K562 (cell line): ENCODE data around the gene ZCCHC24. TPM values are rescaled to one million over a fixed set of nuclear protein-coding genes. Genes with fewer than 3 reads are reported as not detected.

Experiments
- BCOR ChIP-seq: fragments of 450-650 bp; IDR thresholded peaks from 2 replicates; pipeline ENCODE4 v1.6.1; 2016
- DNMT1 ChIP-seq: fragments of 450-650 bp; IDR thresholded peaks from 2 replicates; pipeline ENCODE4 v1.6.1; 2016; ENCODE audit warnings: antibody characterized with exemption, mild to moderate bottlenecking
- EHMT2 ChIP-seq: fragments of 450-650 bp; IDR thresholded peaks from 2 replicates; pipeline ENCODE4 v1.6.1; 2018; ENCODE audit warnings: antibody characterized with exemption
- ELF4 ChIP-seq: fragments of 450-650 bp; formaldehyde crosslinking; IDR thresholded peaks from 2 replicates; pipeline ENCODE4 v1.4.0; 2022; ENCODE audit warnings: missing genetic modification characterization
- GATAD2B ChIP-seq: fragments of 450-650 bp; IDR thresholded peaks from 2 replicates; pipeline ENCODE4 v1.6.1; 2017; ENCODE audit warnings: mild to moderate bottlenecking, borderline replicate concordance
- HDAC1 ChIP-seq, 2 experiments: fragments of 450-650 bp; IDR thresholded peaks; 2 replicates each; pipeline ENCODE4 v1.6.1; 2016 to 2017; ENCODE audit warnings: inconsistent platforms in 1 of 2, mild to moderate bottlenecking in 1 of 2, moderate library complexity in 1 of 2
- HNRNPH1 ChIP-seq: fragments of 200-400 bp; formaldehyde crosslinking; optimal IDR thresholded peaks from 2 replicates; pipeline ENCODE3; 2017; ENCODE audit warnings: low read depth, mild to moderate bottlenecking, low read length, moderate library complexity
- KDM4B ChIP-seq, 2 experiments: fragments of 450-650 bp in 1 of 2; sonication (generic) in 1 of 2; IDR thresholded peaks; 2 replicates each; pipeline ENCODE4 v1.6.1; 2016 to 2017; ENCODE audit warnings: borderline replicate concordance in 2 of 2, antibody characterized with exemption in 1 of 2, low read depth in 1 of 2, mild to moderate bottlenecking in 1 of 2
- LCOR ChIP-seq: sonication (generic); formaldehyde crosslinking; IDR thresholded peaks from 2 replicates; pipeline ENCODE4 v1.8.0; 2022; ENCODE audit warnings: mild to moderate bottlenecking, missing genetic modification reagents
- MCM5 ChIP-seq: fragments of 450-650 bp; IDR thresholded peaks from 2 replicates; pipeline ENCODE4 v1.6.1; 2016; ENCODE audit warnings: low read depth
- NCOR1 ChIP-seq: fragments of 450-650 bp; IDR thresholded peaks from 2 replicates; pipeline ENCODE4 v1.6.1; 2016; ENCODE audit warnings: mild to moderate bottlenecking, moderate library complexity
- NFIX ChIP-seq: fragments of 250-450 bp; sonication (Bioruptor Pico); IDR thresholded peaks from 2 replicates; pipeline ENCODE4 v1.4.0; 2020; ENCODE audit warnings: low read depth, mild to moderate bottlenecking, moderate library complexity
- ZNF217 ChIP-seq: sonication (generic); formaldehyde crosslinking; IDR thresholded peaks from 2 replicates; pipeline ENCODE4 v1.8.0; 2022; ENCODE audit warnings: mild to moderate bottlenecking, missing genetic modification reagents
- ZNF24 ChIP-seq: fragments of 450-650 bp; IDR thresholded peaks from 2 replicates; pipeline ENCODE4 v1.6.1; 2016
- ZNF561 ChIP-seq: fragments of 450-650 bp; formaldehyde crosslinking; conservative IDR thresholded peaks from 2 replicates; pipeline ENCODE4 v1.4.0; 2020; ENCODE audit warnings: mild to moderate bottlenecking, moderate library complexity
- ZNF75A ChIP-seq: fragments of 450-650 bp; formaldehyde crosslinking; IDR thresholded peaks from 2 replicates; pipeline ENCODE4 v1.4.0; 2020; ENCODE audit warnings: mild to moderate bottlenecking
- polyA plus RNA-seq, 8 experiments: library from polyadenylated mRNA; depleted of rRNA in 4 of 8; stranded (reverse) in 5 of 8; unstranded in 3 of 8; fragments of >200 nt; fragmentation: Nextera tagmentation in 2 of 8; fragmentation: Illumina TruSeq in 1 of 8; extraction: Ambion mirVana in 2 of 8; extraction: Trizol in 1 of 8; gene quantifications; 2 replicates each; pipeline versions ENCODE4 v1.2.1 to v1.2.3, GENCODE V29; 2011 to 2014; ENCODE audit warnings: inconsistent platforms in 1 of 8, missing spikeins in 1 of 8
- total RNA-seq, 7 experiments: library from RNA; depleted of rRNA in 6 of 7; stranded (reverse); fragments of >200 nt in 6 of 7; fragmentation: Illumina TruSeq in 2 of 7; extraction: Trizol in 2 of 7; gene quantifications; 2 replicates each; pipeline versions ENCODE4 v1.2.1 to v1.2.3, GENCODE V29; 2011 to 2021; ENCODE audit warnings: low replicate concordance in 1 of 7
- TF ChIP-seq, protein P1 (sequence below), 2 experiments: IDR thresholded peaks in 1 of 2; conservative IDR thresholded peaks in 1 of 2; 2 replicates each; pipeline ENCODE4 v1.6.1; 2016; ENCODE audit warnings: low read depth in 2 of 2, mild to moderate bottlenecking in 1 of 2, missing compliant biosample characterization in 1 of 2, missing genetic modification characterization in 1 of 2, moderate library complexity in 1 of 2
- TF ChIP-seq, protein P2 (sequence below): fragments of 250-450 bp; sonication (Bioruptor Pico); IDR thresholded peaks from 2 replicates; pipeline ENCODE4 v1.8.0; 2021; ENCODE audit warnings: moderate library complexity, mild to moderate bottlenecking, inconsistent platforms
- TF ChIP-seq, protein P3 (sequence below): sonication (generic); formaldehyde crosslinking; IDR thresholded peaks from 2 replicates; pipeline ENCODE4 v1.8.1; 2023; ENCODE audit warnings: mild to moderate bottlenecking, missing genetic modification reagents
- TF ChIP-seq, protein P4 (sequence below): fragments of 250-450 bp; sonication (Bioruptor Pico); IDR thresholded peaks from 2 replicates; pipeline ENCODE4 v1.4.0; 2020; ENCODE audit warnings: mild to moderate bottlenecking, moderate library complexity, borderline replicate concordance

ZCCHC24 gene
- total and polyA plus RNA-seq, 9 of the 15 experiments (the other 6 are each of a cell fraction or from before 2014, with no cell fraction given): 0.84 to 11.0 (median 4.6) TPM

DNA sequence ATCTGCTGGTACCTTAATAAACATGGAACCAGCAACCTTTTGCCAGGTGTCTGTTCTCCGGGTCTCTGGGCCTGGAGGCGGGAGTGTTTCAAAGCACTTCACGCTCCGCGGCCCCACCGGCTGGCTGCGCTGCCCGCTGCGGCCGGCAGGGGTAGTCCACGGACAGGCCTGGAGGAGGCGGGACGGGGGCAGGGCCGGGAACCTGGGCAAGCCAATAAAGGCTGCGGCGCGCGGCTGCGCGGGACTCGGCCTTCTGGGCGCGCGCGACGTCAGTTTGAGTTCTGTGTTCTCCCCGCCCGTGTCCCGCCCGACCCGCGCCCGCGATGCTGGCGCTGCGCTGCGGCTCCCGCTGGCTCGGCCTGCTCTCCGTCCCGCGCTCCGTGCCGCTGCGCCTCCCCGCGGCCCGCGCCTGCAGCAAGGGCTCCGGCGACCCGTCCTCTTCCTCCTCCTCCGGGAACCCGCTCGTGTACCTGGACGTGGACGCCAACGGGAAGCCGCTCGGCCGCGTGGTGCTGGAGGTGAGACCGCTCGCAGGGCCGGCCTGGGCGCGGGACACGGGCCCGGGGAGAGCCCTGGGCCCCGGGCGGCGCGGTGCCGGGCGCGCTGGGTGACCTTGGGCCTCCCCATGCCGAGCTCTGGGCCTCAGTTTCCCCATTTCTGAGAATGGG lies 98.1 kb downstream of the ZCCHC24 start, which contains the start of gene PPIF (continued):
- TF ChIP-seq HDAC1 (IDR thresholded peaks at IDR 0.05) (no peak), ZNF217 (CRISPR knock-in tag) (no peak), MCM5 (no peak), KDM4B (IDR thresholded peaks at IDR 0.05; ENCODE audit: borderline replicate concordance in 2 of 2, low read depth in 1 of 2) (no peak; a peak in 1 of 4 replicates), ZNF561 (CRISPR knock-in tag) (no peak), EHMT2 (no peak), DNMT1 (no peak), ELF4 (CRISPR knock-in tag) (no peak), ZNF75A (CRISPR knock-in tag) (0 out of 2 replicates have a peak, but pooled peaks have one; percentile 37), NCOR1 (no peak), NFIX (CRISPR knock-in tag) (no peak), LCOR (CRISPR knock-in tag) (peak; percentile 80; the same call in 1 of the 2 replicates), GATAD2B (peak; percentile 89; the same call in 1 of the 2 replicates), ZNF24 (0 out of 2 replicates have a peak, but pooled peaks have one; percentile 28), BCOR (no peak), HNRNPH1 (no peak)
- TF ChIP-seq, protein P1, sequence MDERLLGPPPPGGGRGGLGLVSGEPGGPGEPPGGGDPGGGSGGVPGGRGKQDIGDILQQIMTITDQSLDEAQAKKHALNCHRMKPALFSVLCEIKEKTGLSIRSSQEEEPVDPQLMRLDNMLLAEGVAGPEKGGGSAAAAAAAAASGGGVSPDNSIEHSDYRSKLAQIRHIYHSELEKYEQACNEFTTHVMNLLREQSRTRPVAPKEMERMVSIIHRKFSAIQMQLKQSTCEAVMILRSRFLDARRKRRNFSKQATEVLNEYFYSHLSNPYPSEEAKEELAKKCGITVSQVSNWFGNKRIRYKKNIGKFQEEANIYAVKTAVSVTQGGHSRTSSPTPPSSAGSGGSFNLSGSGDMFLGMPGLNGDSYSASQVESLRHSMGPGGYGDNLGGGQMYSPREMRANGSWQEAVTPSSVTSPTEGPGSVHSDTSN (CRISPR knock-in tag; IDR thresholded peaks at IDR 0.05; ENCODE audit: low read depth): no peak
- TF ChIP-seq, protein P1 (tag; conservative IDR thresholded peaks at IDR 0.05; ENCODE audit: low read depth): no peak
- TF ChIP-seq, protein P2, sequence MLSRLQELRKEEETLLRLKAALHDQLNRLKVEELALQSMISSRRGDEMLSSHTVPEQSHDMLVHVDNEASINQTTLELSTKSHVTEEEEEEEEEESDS: no peak
- TF ChIP-seq, protein P3, sequence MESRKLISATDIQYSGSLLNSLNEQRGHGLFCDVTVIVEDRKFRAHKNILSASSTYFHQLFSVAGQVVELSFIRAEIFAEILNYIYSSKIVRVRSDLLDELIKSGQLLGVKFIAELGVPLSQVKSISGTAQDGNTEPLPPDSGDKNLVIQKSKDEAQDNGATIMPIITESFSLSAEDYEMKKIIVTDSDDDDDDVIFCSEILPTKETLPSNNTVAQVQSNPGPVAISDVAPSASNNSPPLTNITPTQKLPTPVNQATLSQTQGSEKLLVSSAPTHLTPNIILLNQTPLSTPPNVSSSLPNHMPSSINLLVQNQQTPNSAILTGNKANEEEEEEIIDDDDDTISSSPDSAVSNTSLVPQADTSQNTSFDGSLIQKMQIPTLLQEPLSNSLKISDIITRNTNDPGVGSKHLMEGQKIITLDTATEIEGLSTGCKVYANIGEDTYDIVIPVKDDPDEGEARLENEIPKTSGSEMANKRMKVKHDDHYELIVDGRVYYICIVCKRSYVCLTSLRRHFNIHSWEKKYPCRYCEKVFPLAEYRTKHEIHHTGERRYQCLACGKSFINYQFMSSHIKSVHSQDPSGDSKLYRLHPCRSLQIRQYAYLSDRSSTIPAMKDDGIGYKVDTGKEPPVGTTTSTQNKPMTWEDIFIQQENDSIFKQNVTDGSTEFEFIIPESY (CRISPR knock-in tag): peak; percentile 53; the same call in 1 of the 2 replicates
- TF ChIP-seq, protein P4, sequence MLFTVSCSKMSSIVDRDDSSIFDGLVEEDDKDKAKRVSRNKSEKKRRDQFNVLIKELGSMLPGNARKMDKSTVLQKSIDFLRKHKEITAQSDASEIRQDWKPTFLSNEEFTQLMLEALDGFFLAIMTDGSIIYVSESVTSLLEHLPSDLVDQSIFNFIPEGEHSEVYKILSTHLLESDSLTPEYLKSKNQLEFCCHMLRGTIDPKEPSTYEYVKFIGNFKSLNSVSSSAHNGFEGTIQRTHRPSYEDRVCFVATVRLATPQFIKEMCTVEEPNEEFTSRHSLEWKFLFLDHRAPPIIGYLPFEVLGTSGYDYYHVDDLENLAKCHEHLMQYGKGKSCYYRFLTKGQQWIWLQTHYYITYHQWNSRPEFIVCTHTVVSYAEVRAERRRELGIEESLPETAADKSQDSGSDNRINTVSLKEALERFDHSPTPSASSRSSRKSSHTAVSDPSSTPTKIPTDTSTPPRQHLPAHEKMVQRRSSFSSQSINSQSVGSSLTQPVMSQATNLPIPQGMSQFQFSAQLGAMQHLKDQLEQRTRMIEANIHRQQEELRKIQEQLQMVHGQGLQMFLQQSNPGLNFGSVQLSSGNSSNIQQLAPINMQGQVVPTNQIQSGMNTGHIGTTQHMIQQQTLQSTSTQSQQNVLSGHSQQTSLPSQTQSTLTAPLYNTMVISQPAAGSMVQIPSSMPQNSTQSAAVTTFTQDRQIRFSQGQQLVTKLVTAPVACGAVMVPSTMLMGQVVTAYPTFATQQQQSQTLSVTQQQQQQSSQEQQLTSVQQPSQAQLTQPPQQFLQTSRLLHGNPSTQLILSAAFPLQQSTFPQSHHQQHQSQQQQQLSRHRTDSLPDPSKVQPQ: no peak
